Measurements from ENCODE around the gene ZBTB7C.
A peak's percentile ranks its signal among the peaks of the same experiment; 100 is the strongest.
"Not testable (repeated sequence)": the region's sequence is repeated elsewhere in the genome, so short reads cannot be mapped to it uniquely, and the experiment has no call there.

ZBTB7C gene
- total RNA-seq: 0 to 0.12 (median 0) reads per million in 4 donors

DNA sequence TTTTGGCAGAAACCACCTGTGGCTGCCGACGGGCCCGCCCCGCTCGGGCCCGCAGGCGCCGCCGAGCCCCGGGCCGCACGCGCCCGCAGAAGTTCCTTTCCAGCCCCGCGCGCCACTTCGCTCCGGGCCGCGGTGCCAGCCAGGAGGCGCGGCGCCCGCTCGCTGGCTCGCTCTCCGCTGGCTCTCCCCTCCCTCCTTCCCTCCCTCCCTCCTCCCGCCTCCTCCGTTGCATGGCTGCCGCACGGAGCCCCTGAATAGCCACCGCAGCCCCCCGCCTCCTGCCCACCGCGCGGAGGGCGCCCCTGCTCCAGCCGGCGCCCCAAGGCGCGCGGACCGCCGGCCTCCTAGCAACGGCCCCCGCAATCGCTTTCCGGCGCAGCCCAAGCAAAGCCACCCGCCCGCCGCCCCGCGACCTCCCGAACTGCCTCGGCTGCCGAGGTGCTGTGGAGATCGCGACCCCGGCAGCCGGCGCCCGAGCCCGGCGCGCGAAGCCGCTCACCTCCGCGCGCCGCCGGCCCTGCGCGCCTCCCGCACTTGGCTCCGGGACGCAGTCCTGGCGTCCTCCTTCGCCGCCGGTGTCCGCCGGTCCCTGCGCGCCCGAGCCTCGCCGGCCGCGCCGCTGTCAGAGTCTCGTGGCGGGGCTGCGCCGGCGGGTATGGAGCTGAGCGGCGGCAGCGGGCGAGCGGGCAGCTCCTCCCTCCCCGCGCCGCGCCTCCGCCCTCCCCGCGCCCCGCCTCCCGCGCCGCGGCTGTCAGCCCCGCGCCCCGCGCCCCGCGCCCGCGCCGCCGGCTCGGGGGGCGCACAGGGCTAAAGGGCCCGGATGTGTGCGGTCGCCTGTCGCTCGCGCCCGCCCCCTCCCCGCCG lies at the start of gene ZBTB7C:
ZBTB7C (minus strand) TSS at position 657 of the 864 bp plus-strand sequence.
- DNase-seq: peak in 1 of 5 donors; percentile 15

DNA sequence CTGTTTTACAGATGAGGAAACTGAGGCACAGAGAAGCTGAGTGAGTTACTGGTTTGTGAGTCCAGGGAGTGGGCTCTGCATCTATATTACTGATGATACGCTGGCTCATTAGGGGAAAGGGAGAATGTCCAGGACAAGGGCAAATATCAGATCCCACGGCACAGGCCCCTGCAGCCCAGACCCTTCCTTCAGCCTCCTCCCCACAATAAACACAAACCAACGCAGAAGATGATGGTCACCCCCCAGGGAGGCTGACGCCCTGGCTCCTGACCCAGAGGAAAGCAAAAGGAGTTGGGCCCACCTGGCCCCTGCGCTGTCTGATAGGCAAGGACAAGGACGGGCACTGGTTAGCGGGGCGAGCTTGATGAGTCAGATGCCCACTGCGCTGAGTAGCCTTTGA lies 47.7 kb upstream of the ZBTB7C start:
- DNase-seq: no peak

DNA sequence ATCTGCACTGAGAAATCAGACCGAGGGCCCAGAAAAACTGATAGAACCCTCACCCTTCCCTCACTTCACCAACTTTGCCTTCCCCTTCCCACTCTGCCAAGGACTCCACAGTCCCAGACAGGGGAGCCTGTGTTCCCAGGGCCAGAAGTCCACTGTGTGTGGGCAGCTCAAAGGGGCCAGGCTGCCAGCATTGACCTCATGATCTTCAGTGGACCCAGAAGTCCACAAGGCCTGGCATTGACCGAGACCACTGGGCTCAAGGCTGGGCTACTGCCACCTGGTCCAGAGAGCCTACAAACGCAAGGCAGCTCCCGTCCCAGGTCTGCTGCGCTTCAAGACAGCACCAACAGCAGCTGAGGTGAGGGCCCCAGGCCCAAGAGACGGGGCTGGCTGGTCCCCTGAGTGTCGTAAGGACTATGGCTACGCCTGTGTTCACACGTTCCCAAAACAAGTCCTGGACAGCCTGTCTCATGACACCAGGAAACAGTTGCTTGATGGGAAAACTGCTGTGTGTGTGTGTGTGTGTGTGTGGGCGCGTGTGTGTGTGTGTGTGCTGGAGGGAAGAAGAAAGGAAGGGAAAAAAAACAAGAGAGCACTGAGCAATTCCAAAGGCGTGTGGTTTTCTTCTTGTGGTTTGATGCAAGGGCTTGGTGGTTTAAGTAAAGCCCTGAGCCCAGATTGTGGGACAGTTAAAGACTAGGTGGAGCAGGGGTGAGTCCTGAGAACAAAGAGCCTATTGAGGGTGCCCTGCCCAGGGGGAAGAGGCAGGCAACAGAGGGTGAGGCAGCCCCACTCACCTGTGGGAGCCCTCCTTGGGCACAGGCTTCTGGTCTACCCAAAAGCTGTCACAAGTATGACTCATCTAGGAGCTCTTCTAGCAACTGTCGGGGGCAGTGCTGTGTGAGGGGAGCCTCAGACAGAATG lies 46.6 kb upstream of the ZBTB7C start:
- DNase-seq: peak in 4 of 5 donors; percentile 9 to 35 (median 28)

DNA sequence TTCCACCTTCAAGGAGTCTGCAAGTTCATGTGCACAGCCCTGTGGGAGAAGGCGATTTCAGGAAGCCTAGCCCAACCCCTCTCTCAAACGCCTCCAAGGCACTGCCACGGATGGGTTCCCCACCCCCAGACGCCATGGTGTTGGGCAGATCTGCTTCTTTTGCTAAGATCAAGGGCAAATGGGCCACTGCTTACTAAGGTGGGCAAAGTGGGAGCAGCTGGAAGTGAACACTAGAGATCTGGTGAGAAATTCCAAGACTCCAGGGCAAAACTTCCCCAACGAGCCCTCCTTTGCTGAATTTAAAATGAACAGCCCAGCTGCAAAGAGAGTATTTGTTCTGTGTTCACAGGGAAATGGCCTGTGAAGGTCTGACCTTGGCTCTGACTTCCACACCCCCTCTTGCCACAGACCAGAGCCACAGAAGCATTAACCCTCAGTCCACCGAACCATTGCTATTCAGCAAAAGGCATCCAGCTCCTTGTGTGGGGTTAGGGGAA lies 45.1 kb upstream of the ZBTB7C start:
- no peak for DNase-seq

DNA sequence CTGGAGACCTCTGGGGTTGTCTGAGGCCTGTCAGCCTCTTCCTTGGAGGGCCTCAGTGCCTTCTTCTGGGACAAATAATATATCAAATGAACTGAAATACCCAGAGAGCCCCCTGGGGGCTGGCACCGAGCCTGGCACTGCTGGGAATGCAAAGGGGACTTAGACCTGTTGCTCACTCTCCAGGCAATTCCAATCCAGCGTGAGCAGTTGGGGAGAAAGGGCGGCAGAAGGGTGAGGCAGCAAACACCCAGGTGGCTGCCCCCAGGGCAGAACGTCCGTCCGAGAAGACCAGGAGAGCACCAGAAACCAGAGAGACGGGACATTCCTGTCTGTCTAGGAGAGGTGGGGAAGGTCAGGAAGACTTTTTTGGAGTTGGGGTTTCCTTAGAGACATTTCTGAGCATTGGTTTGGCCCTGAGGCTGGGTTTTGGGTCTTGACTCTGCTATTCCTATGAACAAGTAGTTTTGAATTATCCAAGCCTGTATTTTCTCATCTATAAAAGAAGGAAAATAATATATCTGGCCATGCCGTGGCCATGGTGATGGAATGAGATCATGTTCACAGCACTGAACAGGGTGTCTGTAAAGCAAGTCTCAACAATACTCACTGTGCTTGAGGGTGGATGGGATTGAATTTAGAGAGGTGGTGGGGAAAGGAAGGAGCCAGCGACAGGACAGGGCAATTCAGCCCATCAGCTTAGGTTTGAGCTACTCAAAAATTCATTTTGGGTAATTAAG lies 44.3 kb upstream of the ZBTB7C start:
- DNase-seq: no peak

DNA sequence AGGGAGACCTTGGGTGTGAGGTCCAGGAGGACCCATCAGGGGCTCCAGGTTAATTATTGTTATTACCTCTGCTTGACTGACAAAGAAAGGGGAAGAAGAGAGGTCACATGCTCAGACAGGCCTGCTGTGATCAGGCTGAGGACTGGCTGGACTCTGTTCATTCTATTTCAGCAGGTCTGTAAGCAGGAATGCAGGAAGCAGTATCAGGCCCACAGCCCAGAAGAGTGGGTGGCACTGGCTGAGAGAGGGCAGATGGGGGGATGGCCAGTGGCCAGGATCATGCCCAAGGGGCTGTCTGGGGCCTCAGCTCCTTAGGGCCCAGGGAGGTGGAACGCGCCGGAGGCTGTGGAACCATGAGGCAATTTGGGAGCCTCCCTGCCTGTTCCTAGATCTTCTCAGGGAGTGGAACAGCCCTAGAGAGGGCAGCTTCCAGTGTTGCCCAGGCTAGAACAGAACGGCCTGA lies 43.7 kb upstream of the ZBTB7C start:
- no peak for DNase-seq

DNA sequence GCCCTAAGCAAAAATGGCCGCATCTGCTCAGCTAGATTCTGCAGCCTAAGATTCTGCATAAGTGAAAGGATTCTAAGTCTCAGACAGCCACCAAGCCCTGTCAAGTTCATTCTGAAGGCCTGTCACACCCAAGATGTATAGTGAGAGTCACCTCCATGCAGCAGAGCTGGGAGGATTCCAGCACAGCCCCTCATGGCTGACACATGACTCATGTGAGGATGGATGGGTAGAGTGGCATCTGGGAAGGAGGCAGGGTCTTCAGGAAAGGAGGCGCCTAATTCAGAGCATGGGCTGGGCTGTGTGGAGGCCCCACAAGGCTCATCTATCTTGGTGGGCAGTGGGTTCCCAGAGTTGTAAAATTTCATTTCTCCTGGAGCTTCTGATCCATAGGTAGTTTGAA lies 41.5 kb upstream of the ZBTB7C start:
- no peak for DNase-seq

DNA sequence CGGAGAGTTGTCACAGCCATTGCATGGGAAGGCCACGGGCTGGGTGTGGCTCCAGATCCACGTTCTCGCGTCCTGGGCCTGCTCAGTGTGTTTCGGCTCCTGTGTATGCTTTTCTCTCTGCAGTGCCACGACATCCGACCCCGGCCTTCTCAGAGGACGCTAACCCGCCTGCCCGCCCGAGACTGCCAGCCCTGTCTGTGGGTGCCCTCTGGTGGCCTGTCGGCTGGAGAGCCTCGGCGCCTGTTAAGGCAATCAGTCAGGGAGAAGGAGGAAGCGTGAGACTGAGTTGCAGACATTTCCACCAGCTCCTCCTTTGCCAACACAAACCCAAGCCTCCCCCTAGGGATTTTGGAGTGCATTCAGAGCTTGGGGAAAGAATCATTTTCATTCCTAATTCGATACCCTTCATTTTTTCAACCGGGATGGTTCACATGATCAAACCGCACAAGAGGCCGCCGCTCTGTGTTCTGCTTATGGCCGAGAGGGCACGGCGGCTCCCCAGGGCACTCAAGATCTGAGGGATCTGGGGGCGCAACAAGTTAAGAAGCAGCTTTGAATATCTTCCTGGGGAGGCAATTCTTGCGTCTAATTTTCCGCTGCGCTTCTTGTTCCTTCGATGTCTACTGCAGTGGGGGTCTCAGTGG lies 37.5 kb upstream of the ZBTB7C start:
- DNase-seq: peak; percentile 16 to 62 (median 41)

DNA sequence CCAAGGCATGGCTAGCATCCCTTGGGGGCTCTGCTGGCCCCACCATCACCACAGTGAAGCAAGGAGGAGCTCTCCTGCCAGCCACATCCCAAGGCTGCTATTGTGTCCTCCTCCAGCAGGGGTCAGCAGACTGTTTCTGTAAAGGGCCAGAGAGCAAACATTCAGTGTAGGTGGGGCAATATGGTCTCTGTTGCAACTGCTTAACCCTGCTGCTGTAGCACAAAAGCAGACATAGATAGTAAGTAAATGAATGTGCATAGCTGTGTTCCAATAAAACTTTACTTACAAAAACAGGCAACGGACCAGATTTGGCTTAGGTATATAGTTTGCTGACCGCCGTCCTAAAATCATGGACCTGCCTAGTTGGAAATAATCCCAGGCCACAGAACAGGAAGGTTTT lies 36.4 kb upstream of the ZBTB7C start:
- DNase-seq: peak; percentile 20 to 62 (median 46)

DNA sequence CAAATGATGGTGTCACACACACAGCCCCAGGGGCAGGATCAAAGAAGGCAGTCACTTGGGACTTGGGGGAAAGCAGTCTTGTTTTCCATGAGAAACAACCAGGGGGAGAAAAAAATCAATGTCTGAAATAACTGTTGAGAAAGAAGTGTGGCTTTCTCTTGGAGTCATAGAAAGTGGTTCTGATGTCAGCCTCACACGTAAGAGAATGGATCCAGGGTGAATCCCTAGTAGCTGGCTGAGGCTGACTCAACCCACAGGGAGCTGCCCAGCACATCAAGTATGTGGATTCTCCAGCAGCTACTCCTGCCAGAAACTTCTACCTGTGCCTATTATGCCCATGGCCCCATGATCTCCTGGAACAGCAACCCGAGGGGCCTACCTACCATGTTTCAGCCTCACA lies 33.6 kb upstream of the ZBTB7C start:
- DNase-seq: no peak

DNA sequence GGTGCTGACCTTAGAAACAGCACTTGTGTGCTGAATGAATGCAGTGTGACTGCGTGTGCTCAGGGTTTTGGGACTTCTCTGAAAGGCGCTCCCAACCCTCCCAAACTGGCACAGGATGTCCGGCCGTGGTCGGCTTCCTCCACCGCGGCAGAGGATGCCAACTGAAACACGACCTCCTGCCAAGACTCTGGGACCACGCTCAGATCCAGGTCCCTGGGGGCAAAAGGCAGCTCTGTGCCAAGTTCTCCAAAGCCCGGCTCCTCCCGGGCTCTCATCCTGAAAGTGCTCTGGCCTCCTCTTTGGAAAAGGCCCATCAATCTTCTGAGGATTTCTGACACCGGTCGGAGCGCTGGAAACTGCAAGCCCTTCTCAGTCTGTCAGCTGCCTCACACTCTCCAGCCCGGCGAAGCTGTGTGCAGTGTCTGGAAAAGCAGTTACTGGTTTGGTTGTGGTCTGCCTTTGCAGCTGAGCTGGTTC lies 32.3 kb upstream of the ZBTB7C start:
- no peak for DNase-seq

DNA sequence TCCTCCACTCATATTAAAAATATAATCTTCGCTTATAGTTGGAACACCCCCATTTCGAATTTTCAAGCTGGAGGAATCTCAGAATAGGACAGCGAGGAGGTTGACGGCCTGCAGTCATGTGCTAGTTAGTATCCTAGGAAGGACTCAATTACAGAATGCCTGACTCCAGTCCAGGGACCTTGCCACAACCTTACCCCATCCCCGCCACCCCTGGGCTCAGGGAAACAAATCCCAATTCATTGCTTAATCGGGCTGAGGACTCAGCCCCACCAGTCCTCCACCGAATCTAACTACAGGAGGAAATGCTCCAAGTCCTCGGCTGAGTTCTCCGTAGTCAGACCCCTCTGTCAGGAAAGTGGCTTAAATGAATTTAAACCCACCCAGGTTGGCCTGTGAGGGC lies 31.7 kb upstream of the ZBTB7C start:
- no peak for DNase-seq

DNA sequence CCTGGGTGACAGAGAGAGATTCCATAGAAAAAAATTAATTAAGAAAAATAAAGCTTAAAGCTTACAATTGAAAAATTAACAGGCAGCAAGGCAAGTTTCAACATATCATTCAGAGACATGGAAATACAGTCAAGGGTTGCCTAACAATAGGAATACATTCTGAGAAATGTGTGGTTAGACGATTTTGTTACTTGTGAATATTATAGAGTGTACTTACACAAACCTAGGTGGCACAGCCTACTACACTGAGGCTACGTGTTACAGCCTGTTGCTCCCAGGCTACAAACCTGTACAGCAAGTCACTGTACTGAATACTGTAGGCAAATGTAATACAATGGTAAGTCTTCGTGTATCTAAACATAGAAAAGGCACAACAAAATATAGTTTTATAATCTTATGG lies 27.7 kb upstream of the ZBTB7C start:
- DNase-seq: no peak

DNA sequence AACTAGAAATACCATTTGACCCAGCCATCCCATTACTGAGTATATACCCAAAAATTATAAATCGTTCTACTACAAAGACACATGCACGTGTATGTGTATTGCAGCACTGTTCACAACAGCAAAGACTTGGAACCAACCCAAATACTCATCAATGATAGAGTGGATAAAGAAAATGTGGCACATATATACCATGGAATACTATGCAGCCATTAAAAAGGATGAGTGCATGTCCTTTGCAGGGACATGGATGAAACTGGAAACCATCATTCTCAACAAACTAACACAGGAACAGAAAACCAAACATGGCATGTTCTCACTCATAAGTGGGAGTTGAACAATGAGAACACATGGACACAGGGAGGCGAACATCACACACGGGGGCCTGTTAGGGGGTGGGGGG lies 25.2 kb upstream of the ZBTB7C start:
- not testable (repeated sequence) for DNase-seq

DNA sequence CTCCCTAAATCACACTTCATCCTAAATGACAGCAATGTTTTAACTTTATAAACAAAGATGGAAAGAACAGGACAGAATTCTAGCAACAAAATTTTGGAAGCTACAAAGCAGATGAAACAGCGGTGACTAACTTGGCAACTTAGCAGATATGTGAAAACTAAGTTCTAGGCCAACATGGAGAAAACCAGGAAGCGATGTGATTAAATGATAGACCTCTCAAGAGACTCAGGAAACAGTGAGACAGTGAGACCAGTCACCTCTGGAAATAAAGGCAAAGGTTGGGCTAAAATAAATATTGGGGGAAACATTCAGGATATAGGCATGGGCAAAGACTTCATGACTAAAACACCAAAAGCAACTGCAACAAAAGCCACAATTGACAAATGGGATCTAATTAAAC lies 24.4 kb upstream of the ZBTB7C start:
- no peak for DNase-seq

DNA sequence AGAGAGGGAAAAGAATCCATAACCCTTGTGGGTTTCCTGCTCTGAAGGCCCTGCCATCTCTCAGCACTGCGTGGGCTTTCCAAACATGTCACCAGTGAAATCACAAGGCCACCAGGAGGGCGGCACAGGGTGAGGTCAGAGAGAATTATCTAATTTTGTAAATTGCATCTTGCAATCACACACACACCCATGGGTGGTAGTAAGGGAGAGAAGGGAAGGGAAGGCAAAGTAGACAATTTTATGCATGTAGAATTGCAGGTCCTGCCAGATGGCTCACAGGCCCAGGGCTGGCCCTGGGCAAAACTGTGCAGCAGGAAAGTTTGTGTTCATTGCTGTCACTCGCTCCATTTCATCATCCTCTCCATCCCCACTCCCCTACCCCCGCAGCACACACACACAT lies 21.0 kb upstream of the ZBTB7C start:
- DNase-seq: no peak

DNA sequence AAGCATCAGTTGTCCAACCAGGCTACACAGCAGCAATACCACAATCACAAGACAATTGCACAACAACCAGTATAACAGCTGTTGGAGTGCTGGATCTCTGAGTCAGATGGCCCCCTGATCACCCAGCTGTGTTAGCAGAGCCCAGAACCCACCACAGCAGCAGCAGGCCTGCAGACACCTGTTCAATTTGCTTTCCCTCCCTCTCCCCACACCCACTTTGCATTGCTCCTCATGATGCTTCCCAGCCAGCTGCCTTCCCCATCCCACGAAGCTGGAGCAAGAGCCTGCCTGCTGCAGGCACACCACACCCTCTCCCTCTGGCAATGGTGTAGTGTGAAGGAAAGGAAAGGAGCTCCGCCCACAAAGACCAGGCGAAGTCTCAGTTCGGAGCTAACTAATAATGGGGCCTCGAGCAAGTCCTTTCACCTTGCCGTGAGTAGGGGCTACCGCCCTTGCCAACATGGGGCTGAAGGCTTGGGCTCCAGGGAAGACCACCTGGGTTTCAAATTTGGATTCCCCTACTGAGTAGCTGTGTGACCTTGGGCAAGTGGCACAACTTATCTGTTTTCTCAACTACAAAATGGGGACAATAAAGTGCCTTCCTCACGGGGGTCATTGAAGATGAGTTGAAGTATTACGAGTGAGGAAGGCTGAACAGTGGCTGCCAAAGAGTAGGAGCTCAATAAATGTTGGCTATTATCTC lies 19.4 kb upstream of the ZBTB7C start:
- no peak for DNase-seq

DNA sequence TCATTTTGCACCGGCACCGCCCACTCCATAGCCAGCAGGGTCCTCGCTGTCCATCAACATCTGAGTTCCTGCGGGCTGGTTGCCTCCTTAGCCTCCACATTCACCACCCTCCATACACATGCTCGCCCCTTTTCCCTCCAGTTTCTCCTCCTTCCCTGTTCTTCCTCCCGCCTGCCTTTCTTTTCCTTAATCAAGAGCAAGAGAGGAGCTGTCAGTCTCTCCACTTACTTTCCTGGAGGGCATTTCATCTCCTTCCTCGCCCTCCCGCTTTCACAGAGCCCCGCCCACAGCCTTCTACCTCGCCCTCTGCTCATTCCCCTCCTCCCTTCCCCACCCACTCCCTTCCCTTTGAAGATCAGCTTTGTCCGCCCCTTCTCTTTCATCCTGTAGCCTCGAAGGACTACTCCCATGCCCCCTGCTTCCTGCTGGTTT lies 13.8 kb upstream of the ZBTB7C start:
- no peak for DNase-seq

DNA sequence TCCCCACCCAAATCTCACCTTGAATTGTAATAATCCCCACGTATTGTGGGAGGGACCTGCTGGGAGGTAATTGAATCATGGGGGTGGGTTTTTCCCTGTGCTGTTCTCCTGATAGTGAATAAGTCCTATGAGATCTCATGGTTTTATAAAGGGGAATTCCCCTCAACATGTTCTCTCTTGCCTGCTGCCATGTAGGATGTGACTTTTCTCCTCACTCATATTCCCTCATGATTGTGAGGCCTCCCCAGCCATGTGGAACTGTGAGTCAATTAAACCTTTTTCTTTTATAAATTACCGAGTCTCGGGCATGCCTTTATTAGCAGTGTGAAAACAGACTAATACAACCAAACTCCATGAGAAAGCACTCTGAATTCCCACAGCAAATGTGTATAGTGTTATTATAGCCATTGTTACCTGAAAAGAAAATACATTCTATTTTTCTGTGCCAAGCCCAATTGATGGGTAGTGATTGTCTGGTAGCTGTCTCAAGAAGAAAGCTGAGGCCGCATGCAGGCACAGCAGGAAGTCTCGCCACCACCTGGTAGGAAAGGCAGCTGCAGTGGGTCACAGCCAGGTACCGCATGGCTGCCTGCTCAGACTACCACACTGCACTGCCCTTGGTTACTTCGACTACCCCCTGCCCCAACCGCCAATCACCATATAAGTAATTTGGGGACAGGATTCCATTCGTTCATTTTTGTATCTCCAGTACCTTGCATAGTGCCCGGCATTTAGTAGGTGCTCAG lies 10.3 kb upstream of the ZBTB7C start:
- no peak for DNase-seq

DNA sequence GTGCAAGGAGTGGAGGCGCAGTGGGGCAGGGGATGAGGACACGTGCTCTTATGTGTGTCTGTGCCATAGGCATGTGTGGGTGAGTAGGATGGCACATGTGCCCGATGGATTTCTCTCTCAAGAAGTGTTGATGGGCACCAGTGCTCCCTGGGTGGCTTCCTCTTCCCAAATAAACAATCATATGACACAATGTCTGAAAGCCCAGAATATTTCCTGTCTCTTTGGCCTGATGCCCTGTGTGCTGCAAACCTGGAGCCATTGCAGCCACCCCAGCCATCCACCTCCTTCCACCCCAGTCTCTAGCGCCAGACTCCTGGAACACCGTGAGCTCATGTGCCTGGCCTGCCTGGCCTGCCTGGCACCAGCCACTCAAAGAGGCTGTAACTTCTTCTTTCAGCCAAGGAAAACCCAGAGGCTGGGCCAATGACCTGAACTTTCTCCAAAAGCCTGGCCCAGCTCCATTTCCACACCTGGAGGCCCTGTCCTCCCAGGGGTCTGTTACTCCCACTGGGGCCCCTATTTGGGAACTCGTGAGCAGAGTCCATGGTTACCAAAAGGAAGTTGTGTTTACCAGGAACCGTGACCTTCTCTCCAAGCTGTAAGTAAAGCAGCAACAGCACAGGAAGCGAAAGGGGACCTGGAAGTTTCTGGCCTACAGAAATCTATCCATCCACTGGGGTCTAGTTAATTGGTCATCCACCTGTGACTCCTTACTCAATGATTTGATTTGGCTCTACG lies 9.5 kb upstream of the ZBTB7C start:
- no peak for DNase-seq
